GM13977 (cell line): ENCODE measurements around the gene SYNGR3.

Source experiments
- DNase-seq: peaks from one replicate; pipeline ENCODE4 v3.0.0; 2012; ENCODE audit warnings: low spot score
- CTCF ChIP-seq: IDR thresholded peaks from 2 replicates; pipeline ENCODE4 v1.5.1; 2012; ENCODE audit warnings: mild to moderate bottlenecking, control low read depth; ENCODE audit not compliant: insufficient read depth; ENCODE audit errors: extremely low read depth, missing control alignments
- in situ Hi-C: fragments of 300-500 bp; cut with MboI; formaldehyde crosslinking; loops from one replicate; pipeline ENCODE4 v1.12.0; 2022; ENCODE audit warnings: low sequenced_read_pairs, low pct_unique_long_range_greater_than_20kb, mixed read lengths, inconsistent platforms; ENCODE audit not compliant: unreplicated experiment

Gene SYNGR3

DNA sequence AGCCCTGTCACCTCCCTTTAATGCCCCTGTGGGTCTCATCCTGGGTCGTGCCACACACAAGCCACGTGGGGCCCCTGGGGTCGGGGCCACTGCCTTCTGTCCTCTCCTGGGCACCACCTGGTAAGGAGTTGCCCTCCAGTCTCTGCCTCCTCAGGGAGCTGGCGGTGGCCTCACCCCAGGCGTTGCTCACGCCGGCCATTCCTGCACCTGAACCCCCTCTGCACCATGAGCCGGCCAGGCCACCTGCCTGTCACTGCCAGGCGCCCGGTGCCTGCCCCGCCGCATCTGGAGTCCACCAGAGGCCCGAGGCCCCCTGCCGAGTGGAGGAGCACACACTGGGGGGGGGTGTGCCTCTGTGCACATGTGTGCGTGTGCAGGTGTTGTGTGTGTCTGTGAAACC is 47.3 kb downstream of the SYNGR3 start:
- no peak for DNase-seq
- no peak for TF ChIP-seq CTCF
- in situ Hi-C loops, result no loop called here

DNA sequence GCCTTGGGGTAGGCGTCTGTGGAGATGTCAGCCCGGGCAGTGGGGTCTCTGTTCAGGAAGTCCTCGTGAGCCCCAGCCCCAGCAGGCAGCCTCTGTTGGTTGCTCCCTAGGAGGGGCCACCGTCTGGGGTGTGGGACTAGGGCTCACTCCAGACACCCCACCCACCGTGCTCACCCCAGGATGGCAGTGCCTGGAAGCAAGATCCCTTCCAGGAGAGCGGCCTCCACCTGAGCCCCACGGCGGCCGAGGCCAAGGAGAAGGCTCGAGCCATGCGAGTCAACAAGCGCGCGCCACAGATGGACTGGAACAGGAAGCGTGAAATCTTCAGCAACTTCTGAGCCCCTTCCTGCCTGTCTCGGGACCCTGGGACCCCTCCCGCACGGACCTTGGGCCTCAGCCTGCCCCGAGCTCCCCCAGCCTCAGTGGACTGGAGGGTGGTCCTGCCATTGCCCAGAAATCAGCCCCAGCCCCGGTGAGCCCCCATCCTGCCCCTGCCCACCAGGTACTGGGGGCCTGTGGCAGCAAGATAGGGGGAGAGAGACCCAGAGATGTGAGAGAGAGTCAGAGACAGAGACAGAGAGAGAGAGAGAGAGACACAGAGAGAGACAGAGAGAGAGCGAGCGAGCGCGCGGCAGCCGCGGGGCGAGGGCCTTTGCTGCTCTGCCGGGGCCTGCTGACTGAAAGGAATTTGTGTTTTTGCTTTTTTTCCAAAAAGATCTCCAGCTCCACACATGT is 48.0 kb downstream of the SYNGR3 start:
- no peak for TF ChIP-seq CTCF
- in situ Hi-C loops, result no loop called here
- no peak for DNase-seq

DNA sequence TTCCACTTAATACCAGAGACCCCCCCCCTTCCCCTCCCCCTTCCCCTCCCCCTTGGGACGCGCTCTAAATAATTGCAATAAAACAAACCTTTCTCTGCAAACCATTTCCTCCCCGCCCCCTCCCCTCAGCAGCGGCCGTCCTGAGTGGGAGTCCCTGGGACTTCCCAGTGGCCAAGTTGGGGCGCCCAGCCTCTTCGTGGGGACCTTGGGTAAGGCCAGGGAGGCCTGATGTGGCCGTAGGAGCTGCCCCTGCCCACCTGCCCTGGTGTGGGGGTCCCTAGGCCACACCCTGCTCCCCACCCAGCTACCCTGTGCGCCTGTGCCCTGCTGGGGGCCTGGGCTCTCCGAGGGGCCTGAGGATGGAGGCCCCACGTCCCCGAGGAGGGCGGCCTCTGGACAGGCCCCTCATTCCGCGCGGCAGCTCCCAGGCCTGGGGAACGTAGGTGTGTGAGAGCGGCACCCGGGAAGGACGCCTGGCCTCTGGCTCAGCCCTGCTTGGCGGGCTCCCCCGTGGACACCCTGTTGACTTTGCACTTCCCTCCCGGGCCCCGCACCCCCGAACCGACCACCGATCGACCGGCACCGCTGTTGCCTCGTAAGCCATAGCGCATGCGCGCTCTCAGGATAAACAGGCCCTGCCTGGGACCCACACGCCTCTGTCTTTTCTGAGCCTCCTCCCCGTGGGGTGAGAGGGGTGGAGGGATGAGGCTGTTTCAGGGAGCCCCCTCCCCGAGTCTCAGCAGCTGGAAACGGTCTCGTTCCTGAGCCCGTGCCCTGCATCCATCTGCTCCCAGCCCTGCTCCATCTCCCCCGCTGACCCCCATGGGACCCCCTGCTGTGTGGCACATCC is 48.8 kb downstream of the SYNGR3 start:
- TF ChIP-seq CTCF, result no peak
- in situ Hi-C loops, result no loop called here
- no peak for DNase-seq

- no peak for TF ChIP-seq CTCF
- in situ Hi-C loops, result no loop called here
- no peak for DNase-seq
These were observed 49.7 kb downstream of the SYNGR3 start for GRCh38 chr16:2039274-2040031.

DNA sequence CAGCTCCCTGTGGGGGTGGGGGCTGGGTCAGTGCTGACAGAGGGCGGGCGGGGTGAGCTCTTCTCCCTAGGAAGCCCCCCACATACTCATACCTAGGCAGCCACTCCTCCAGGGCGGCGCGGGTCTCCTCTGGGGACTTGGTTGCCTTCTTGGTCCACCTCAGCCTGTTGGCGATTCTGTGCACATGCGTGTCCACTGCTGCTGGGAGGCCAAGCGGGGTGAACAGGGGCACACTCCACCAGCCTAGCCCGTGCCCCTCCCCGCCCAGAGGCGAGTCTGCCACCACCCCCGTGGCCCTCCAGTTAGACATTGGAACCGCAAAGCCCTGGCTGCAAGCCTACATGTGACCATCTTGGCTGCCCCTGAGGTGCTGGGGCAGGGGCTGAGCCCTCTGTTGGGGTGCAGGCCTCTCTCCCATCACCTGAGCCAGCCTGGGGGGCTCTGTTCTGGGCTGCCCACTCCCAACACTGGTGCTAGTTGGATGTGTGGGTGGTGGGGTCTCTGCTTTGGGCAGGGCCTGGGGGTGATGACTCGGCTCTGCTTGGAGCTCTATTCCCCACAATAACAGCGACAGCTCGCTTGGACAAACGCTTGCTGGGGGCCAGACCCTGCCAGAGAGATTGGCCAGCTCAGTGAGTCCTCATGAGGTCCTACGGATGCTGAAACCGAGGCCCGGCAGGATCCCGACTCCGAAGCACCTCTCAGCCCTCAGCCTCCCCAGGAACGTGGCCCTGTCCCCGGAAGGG is 50.4 kb downstream of the SYNGR3 start:
- in situ Hi-C loops, result no loop called here
- no peak for DNase-seq
- TF ChIP-seq CTCF, result no peak
